Thymus (tissue), 11 donors: Measurements from ENCODE around the gene TMEM50B. TPM values are rescaled to one million over a fixed set of nuclear protein-coding genes. Genes with fewer than 3 reads are reported as not detected.

Experiments
- DNase-seq, 9 donors: peaks; one replicate each; pipeline ENCODE4 v3.0.0-alpha.2; 2013; ENCODE audit warnings: low spot score in 9 of 9, low read depth in 6 of 9, missing footprints in 1 of 9
- H3K27ac ChIP-seq, 2 donors: one replicate each; pipeline ENCODE4 v1.5.1; 2013; ENCODE audit warnings: control low read depth in 1 of 2, low read depth in 1 of 2, low read length in 1 of 2, mild to moderate bottlenecking in 1 of 2, moderate library complexity in 1 of 2
- H3K27me3 ChIP-seq, 2 donors: one replicate each; pipeline ENCODE4 v1.5.1; 2013; ENCODE audit warnings: low read length in 1 of 2; ENCODE audit not compliant: control insufficient read depth in 2 of 2, insufficient read depth in 1 of 2
- H3K36me3 ChIP-seq, 2 donors: one replicate each; pipeline ENCODE4 v1.5.1; 2013; ENCODE audit warnings: low read length in 1 of 2, mild to moderate bottlenecking in 1 of 2, moderate library complexity in 1 of 2; ENCODE audit not compliant: control insufficient read depth in 2 of 2, insufficient read depth in 2 of 2
- H3K4me1 ChIP-seq, 2 donors: one replicate each; pipeline ENCODE4 v1.5.1; 2013; ENCODE audit warnings: low read length in 2 of 2; ENCODE audit not compliant: control insufficient read depth in 2 of 2, insufficient read depth in 2 of 2
- H3K4me3 ChIP-seq, 2 donors: one replicate each; pipeline ENCODE4 v1.5.1; 2013; ENCODE audit warnings: low read length in 2 of 2, control low read depth in 1 of 2, mild to moderate bottlenecking in 1 of 2
- H3K9me3 ChIP-seq, 2 donors: one replicate each; pipeline ENCODE4 v1.5.1; 2013; ENCODE audit warnings: low read length in 1 of 2, mild to moderate bottlenecking in 1 of 2; ENCODE audit not compliant: control insufficient read depth in 2 of 2, insufficient read depth in 1 of 2
- WGBS: extraction: QIAGEN DNeasy Blood & Tissue Kit; methylation state at CpG from one replicate; pipeline ENCODE4 v1.1.7; 2013; 5-methylcytosine and 5-hydroxymethylcytosine counted together
- polyA plus RNA-seq: library from polyadenylated mRNA; stranded (reverse); fragments of 200-250 nt; gene quantifications from one replicate; pipeline ENCODE4 v1.2.3, GENCODE V29; 2013
- total RNA-seq: library from RNA; stranded (reverse); fragments of 120-200 nt; gene quantifications from one replicate; pipeline ENCODE4 v1.2.4, GENCODE V29; 2013
- donor health status: healthy.

Gene TMEM50B
- total and polyA plus RNA-seq, 2 donors = 14.3 to 99.1 TPM

DNA sequence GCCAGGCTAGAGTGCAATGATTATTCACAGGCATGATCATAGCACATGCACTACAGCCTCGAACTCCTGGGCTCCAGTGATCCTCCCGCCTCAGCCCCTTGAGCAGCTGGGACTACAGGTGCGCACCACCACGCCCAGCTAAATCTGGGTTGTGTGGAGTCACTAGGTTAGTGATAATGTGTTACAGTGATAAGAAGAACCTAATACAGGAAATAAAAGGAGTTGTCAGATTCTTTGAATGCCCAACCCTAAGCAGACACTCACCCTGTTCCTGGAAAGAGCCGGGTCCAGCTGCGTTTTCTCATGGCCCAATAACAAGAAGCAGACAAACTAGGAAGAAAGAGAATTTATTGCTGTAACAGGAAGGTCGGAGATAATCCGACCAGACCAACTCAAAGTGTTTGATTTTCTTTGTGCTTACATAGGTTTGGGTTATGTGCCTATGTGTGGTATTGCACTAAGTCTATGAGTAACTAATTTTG, 67.8 kb downstream of the TMEM50B start:
- H3K4me3 ChIP-seq = no peak overlapping the region
- H3K4me1 ChIP-seq = no peaks in the 10 kb centered on the region
- no peaks in the 10 kb centered on the region for H3K27me3 ChIP-seq
- no peaks in the 10 kb centered on the region for H3K9me3 ChIP-seq
- DNase-seq = no peak
- 97% methylated on average over 8 of the region's 8 CpGs for WGBS
- peaks cover 18 to 21% of the 10 kb centered on the region in 2 donors for H3K36me3 ChIP-seq
- no peak overlapping the region for H3K27ac ChIP-seq

GRCh38 chr21:33406493-33406892, 73.3 kb downstream of the TMEM50B start:
- Histone ChIP-seq H3K27me3 (peaks cover 0 to 11% of the 10 kb centered on the region in 2 donors), H3K9me3 (peaks cover 0 to 4% of the 10 kb centered on the region in 2 donors), H3K27ac (no peak overlapping the region), H3K4me3 (no peak overlapping the region), H3K36me3 (peaks cover 4 to 5% of the 10 kb centered on the region in 2 donors), H3K4me1 (peaks cover 4 to 18% of the 10 kb centered on the region in 2 donors)
- WGBS = 68% methylated on average over 5 of the region's 5 CpGs
- DNase-seq = no peak

DNA sequence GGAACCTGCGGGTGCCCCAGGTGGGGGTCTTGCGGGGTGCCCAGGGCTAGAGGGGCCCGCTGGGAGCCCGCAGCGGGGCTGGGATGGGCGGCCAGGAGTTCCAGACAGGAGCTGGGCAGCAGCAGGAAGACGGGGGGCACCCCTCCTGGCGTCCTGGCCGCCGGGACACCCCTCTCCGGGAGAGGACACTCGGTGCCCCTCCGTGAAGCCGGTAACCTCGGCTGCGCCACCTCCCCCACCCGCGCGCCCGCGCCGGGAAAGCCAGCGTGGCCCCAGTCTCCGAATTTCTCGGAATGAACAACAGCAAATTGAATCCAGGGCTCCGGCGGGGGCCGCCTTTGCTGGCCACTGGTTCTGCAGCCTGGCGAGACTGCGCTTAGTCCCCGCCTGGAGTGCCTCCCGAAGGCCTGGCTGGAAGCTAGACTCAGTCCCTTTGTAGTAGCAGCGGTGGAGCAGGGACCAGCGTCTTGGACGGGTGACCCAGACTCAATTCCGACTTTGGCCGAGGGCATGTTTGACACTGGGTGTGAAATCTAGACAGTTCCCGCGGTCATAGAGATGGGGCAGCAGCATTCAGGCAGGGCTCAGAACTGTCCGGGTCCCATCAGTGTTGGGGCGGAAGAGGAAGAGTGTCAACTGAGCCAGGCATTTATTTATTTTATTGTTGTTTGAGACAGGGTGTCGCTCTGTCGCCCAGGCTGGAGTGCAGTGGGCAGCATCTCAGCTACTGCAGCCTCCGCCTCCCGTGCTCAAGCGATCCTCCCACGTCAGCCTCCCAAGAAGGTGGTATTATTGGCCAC, 75.8 kb downstream of the TMEM50B start:
- peaks cover 4 to 18% of the 10 kb centered on the region in 2 donors for H3K4me1 ChIP-seq
- peaks cover 0 to 11% of the 10 kb centered on the region in 2 donors for H3K27me3 ChIP-seq
- 12% methylated on average over 47 of the region's 47 CpGs for WGBS
- H3K36me3 ChIP-seq = no peaks in the 10 kb centered on the region
- peak overlapping the region; percentile 72 to 82 for H3K27ac ChIP-seq
- H3K4me3 ChIP-seq = peak overlapping the region; percentile 69 to 82
- peaks cover 0 to 4% of the 10 kb centered on the region in 2 donors for H3K9me3 ChIP-seq
- peak in 3 of 9 donors; percentile 13 to 47 (median 15) for DNase-seq

DNA sequence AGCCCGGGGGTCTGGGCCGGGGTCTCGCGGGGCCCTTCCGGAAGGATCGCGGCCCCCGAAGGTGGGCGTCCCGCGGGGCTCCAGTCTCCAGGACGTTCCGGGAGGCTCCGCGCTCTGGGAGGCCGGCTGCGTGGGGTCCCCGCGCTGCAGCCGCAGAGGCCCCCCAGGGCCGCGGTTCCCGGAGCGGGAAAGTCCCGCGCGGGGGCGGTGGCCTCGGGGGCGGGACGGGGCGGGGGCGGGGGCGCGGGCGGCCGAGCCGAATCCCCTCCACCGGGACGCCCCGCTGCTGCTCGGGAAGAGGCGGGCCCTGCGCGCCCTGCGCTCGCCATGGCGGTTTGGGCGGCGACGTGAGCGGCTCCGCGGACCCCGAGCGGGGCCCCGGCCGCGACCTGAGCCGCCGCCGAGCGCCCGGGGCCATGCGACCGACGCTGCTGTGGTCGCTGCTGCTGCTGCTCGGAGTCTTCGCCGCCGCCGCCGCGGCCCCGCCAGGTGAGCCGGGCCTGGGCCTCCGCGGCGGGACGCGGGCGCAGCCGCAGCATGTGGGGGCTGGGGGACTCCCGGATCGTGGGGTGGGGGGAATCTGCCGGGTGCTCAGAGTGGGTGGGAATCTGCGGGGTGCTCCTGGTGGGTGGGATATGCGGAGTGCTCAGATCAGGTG, 76.5 kb downstream of the TMEM50B start, which contains the start of gene IFNGR2:
IFNGR2 (plus strand) TSS at position 286 of the 658 bp plus-strand sequence; CDS start at position 417, 131 bp downstream.
- H3K4me1 ChIP-seq = peaks cover 4 to 18% of the 10 kb centered on the region in 2 donors

GRCh38 chr21:33402001-33402979, 77.5 kb downstream of the TMEM50B start:
- Histone ChIP-seq H3K9me3 (peaks cover 0 to 4% of the 10 kb centered on the region in 2 donors), H3K27me3 (peaks cover 0 to 11% of the 10 kb centered on the region in 2 donors), H3K27ac (peak overlapping the region; percentile 66 to 87), H3K4me3 (peak overlapping the region; percentile 44 to 82), H3K4me1 (peaks cover 4 to 18% of the 10 kb centered on the region in 2 donors), H3K36me3 (no peaks in the 10 kb centered on the region)
- DNase-seq = peak in 4 of 9 donors; percentile 28 to 63 (median 40)
- WGBS = 59% methylated on average over 45 of the region's 45 CpGs

More for the DNA sequence above, 76.5 kb downstream of the TMEM50B start, which contains the start of gene IFNGR2:
- H3K36me3 ChIP-seq = no peaks in the 10 kb centered on the region
- H3K9me3 ChIP-seq = peaks cover 0 to 4% of the 10 kb centered on the region in 2 donors
- H3K27ac ChIP-seq = peak within 1 kb of the TSS; percentile 82 to 87
- under 1% methylated on average over 89 of the region's 89 CpGs for WGBS
- H3K4me3 ChIP-seq = peak within 1 kb of the TSS; percentile 69 to 82
- peaks cover 0 to 11% of the 10 kb centered on the region in 2 donors for H3K27me3 ChIP-seq
- DNase-seq = peak in 3 of 9 donors; percentile 19 to 39 (median 35)

DNA sequence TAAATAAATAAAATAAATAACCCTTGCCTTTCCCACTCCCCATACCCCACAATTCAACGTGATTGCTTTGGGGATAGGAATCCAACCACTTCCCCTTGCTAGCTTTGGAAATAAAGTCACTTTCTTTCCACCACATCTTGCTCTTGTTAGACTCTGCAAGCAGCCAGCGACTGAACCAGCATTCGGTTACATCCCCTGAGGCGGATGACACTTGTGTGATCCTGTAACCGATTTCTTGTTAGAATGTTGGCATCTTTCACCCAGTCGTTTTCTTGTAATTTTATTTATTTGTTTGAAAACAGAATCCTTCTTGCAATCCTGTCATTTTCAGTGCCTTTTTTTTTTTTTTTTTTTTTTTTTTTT, 78.2 kb downstream of the TMEM50B start:
- H3K36me3 ChIP-seq = no peaks in the 10 kb centered on the region
- H3K4me1 ChIP-seq = peaks cover 4 to 18% of the 10 kb centered on the region in 2 donors
- no peak overlapping the region for H3K4me3 ChIP-seq
- 84% methylated on average over 6 of the region's 6 CpGs for WGBS
- H3K27me3 ChIP-seq = peaks cover 0 to 11% of the 10 kb centered on the region in 2 donors
- DNase-seq = no peak
- peak overlapping the region in 1 of 2 donors; percentile 18 for H3K27ac ChIP-seq
- peaks cover 0 to 4% of the 10 kb centered on the region in 2 donors for H3K9me3 ChIP-seq

Other genes starting within 250 kb of the TMEM50B start
- gene IL10RB, start 213.6 kb downstream of the TMEM50B start, total RNA-seq = 38.2 TPM
- gene IL10RB, start 213.6 kb downstream of the TMEM50B start, polyA plus RNA-seq = 42.9 TPM
- gene IFNAR1, start 155.0 kb downstream of the TMEM50B start, total RNA-seq = 17.2 TPM
- 18.2 TPM for gene IFNAR1, start 155.0 kb downstream of the TMEM50B start, polyA plus RNA-seq
- gene IFNGR2, start 76.6 kb downstream of the TMEM50B start, total RNA-seq = 50.7 TPM
- 111 TPM for gene IFNGR2, start 76.6 kb downstream of the TMEM50B start, polyA plus RNA-seq
- 1.2 TPM for gene DNAJC28, start 11.7 kb upstream of the TMEM50B start, total RNA-seq
- gene DNAJC28, start 11.7 kb upstream of the TMEM50B start, polyA plus RNA-seq = 3.9 TPM
- gene GART, start 62.1 kb upstream of the TMEM50B start, total RNA-seq = 58.5 TPM
- gene GART, start 62.1 kb upstream of the TMEM50B start, polyA plus RNA-seq = 29.5 TPM
- 100 TPM for gene SON, start 63.1 kb upstream of the TMEM50B start, total RNA-seq
- gene SON, start 63.1 kb upstream of the TMEM50B start, polyA plus RNA-seq = 265 TPM
- 18.3 TPM for gene DONSON, start 108.7 kb upstream of the TMEM50B start, total RNA-seq
- 37.6 TPM for gene DONSON, start 108.7 kb upstream of the TMEM50B start, polyA plus RNA-seq
- 18.4 TPM for gene CRYZL1, start 161.8 kb upstream of the TMEM50B start, total RNA-seq
- 42.4 TPM for gene CRYZL1, start 161.8 kb upstream of the TMEM50B start, polyA plus RNA-seq
- gene ITSN1, start 162.5 kb upstream of the TMEM50B start, total RNA-seq = 7.4 TPM
- 7.2 TPM for gene ITSN1, start 162.5 kb upstream of the TMEM50B start, polyA plus RNA-seq